AG09309 (cell line): Measurements from ENCODE around the gene CFAP52.
"Not testable (repeated sequence)": the region's sequence is repeated elsewhere in the genome, so short reads cannot be mapped to it uniquely, and the experiment has no call there.

ENCODE experiments used
- DNase-seq: peaks from one replicate; pipeline ENCODE4 v3.0.0-alpha.2; 2010; ENCODE audit warnings: low read depth
- H3K4me3 ChIP-seq: 2 replicates; pipeline ENCODE4 v1.5.1; 2011; ENCODE audit warnings: mild to moderate bottlenecking, low read depth, low read length, moderate library complexity; ENCODE audit not compliant: control insufficient read depth
- CTCF ChIP-seq: IDR thresholded peaks from 2 replicates; pipeline ENCODE4 v1.5.1; 2011; ENCODE audit warnings: mild to moderate bottlenecking, low read depth, low read length, inconsistent platforms; ENCODE audit not compliant: insufficient read depth, control insufficient read depth; ENCODE audit errors: missing control alignments

Gene CFAP52

GRCh38 chr17:9553596-9553995, 22.8 kb upstream of the CFAP52 start:
- TF ChIP-seq CTCF, result no peak
- H3K4me3 ChIP-seq, result no peak overlapping the region
- DNase-seq, result no peak

- not testable (repeated sequence) for H3K4me3 ChIP-seq, DNase-seq
- TF ChIP-seq CTCF, result peak; percentile 42
Observed at GRCh38 chr17:9554715-9555114, 21.7 kb upstream of the CFAP52 start.

GRCh38 chr17:9557161-9557755, 19.2 kb upstream of the CFAP52 start:
- TF ChIP-seq CTCF, result no peak
- no peak for DNase-seq
- no peak overlapping the region for H3K4me3 ChIP-seq

- peak; percentile 29 for DNase-seq
- TF ChIP-seq CTCF, result no peak
- no peak overlapping the region for H3K4me3 ChIP-seq
Observed at GRCh38 chr17:9557857-9558256, 18.6 kb upstream of the CFAP52 start.

GRCh38 chr17:9564104-9564503, 12.3 kb upstream of the CFAP52 start:
- DNase-seq, result no peak
- TF ChIP-seq CTCF, result no peak
- H3K4me3 ChIP-seq, result no peak overlapping the region

- no peak overlapping the region for H3K4me3 ChIP-seq
- TF ChIP-seq CTCF, result no peak
- no peak for DNase-seq
Observed at GRCh38 chr17:9566067-9566466, 10.4 kb upstream of the CFAP52 start.

GRCh38 chr17:9566739-9567138, 9.7 kb upstream of the CFAP52 start:
- H3K4me3 ChIP-seq, DNase-seq: not testable (repeated sequence)
